Gastrocnemius medialis (tissue), 4 donors: Measurements from ENCODE around the gene NOVA1. TPM values are rescaled to one million over a fixed set of nuclear protein-coding genes. Genes with fewer than 3 reads are reported as not detected.

Experiments
- ATAC-seq, 2 donors: fragments of 150-250 bp; one replicate each; pipeline ENCODE4 v1.9.1; 2016
- DNase-seq, 2 donors: peaks; one replicate each; pipeline ENCODE4 v3.0.0-alpha.2; 2019
- H3K27ac ChIP-seq, 4 donors: fragments of 200-600 bp; sonication (generic); 1 replicate in 1 of 4; 2 replicates in 3 of 4; pipeline ENCODE4 v1.5.1; 2016 to 2018; ENCODE audit warnings: mild to moderate bottlenecking in 2 of 4, moderate library complexity in 1 of 4
- H3K27me3 ChIP-seq, 3 donors: fragments of 200-600 bp; sonication (generic) in 2 of 3; 1 replicate in 1 of 3; 2 replicates in 2 of 3; pipeline versions ENCODE4 v1.5.1 to v1.6.0; 2016 to 2019; ENCODE audit warnings: mild to moderate bottlenecking in 1 of 3, moderate library complexity in 1 of 3
- H3K36me3 ChIP-seq, 2 donors: fragments of 200-600 bp; sonication (generic) in 1 of 2; one replicate each; pipeline ENCODE4 v1.5.1; 2017 to 2018
- H3K4me1 ChIP-seq, 2 donors: fragments of 200-600 bp; sonication (generic) in 1 of 2; one replicate each; pipeline ENCODE4 v1.5.1; 2016 to 2017; ENCODE audit warnings: mild to moderate bottlenecking in 2 of 2
- H3K4me3 ChIP-seq, 4 donors: fragments of 200-600 bp; sonication (generic) in 3 of 4; 1 replicate in 1 of 4; 2 replicates in 3 of 4; pipeline ENCODE4 v1.5.1; 2016 to 2019; ENCODE audit warnings: mild to moderate bottlenecking in 2 of 4
- H3K9me3 ChIP-seq, 3 donors: fragments of 200-600 bp; sonication (generic) in 2 of 3; 1 replicate in 1 of 3; 2 replicates in 2 of 3; pipeline ENCODE4 v1.5.1; 2016 to 2019
- CTCF ChIP-seq, 5 experiments: fragments of 450-650 bp in 3 of 5; fragments of 200-600 bp in 2 of 5; sonication (generic) in 2 of 5; IDR thresholded peaks in 4 of 5; conservative IDR thresholded peaks in 1 of 5; 1 replicate in 4 of 5; 2 replicates in 1 of 5; pipeline ENCODE4 v1.5.1; 2016 to 2019; ENCODE audit warnings: antibody characterized with exemption in 5 of 5, mild to moderate bottlenecking in 3 of 5, moderate library complexity in 3 of 5
- POLR2A ChIP-seq, 2 donors: fragments of 450-650 bp; IDR thresholded peaks; one replicate each; pipeline ENCODE4 v1.6.1; 2017; ENCODE audit warnings: antibody characterized with exemption in 2 of 2, mild to moderate bottlenecking in 2 of 2, moderate library complexity in 2 of 2
- in situ Hi-C, 4 donors: fragments of 200-750 bp; cut with MboI; loops; one replicate each; pipeline versions ENCODE4 v1.15.0 to v1.8.0; 2017; ENCODE audit warnings: low sequenced_read_pairs in 4 of 4
- intact Hi-C: fragments of 100-400 bp; cut with DNase I; formaldehyde crosslinking; loops from one replicate; pipeline ENCODE4 v1.15.1; 2023; ENCODE audit warnings: low total_unique reads
- total RNA-seq, 4 donors: library from RNA; depleted of rRNA; stranded (reverse); fragments of >200 nt; gene quantifications; one replicate each; pipeline versions ENCODE4 v1.1.0 to v1.2.3, GENCODE V29; 2016

Gene NOVA1
- total RNA-seq, 4 donors from 2014 or later, result 2.7 to 10.2 (median 4.6) TPM

- no peaks in the 10 kb centered on the region for H3K9me3 ChIP-seq
- intact Hi-C loops, result loop anchor here (10.0 kb wide), 1 partner anchor 247 kb away; no protein-coding TSS in a partner anchor
- H3K4me1 ChIP-seq, result no peaks in the 10 kb centered on the region
- peak overlapping the region; percentile 51 to 64 (median 59) for H3K4me3 ChIP-seq
- peak overlapping the region; percentile 62 to 74 (median 68) for H3K27ac ChIP-seq
- peaks cover 7 to 21% (median 7%) of the 10 kb centered on the region in 3 donors for H3K27me3 ChIP-seq
- no peaks in the 10 kb centered on the region for H3K36me3 ChIP-seq
- in situ Hi-C loops, result no loop called here
- ATAC-seq (peak; percentile 78 to 83), DNase-seq (peak; percentile 72 to 78)
- TF ChIP-seq POLR2A (IDR thresholded peaks at IDR 0.05) (no peak), CTCF (IDR thresholded peaks at IDR 0.05 in 4 of 5, conservative IDR thresholded peaks at IDR 0.05 in 1 of 5) (no peak)
These were observed 343 bp upstream of the NOVA1 start for GRCh38 chr14:26598081-26598671.

- no peak for TF ChIP-seq CTCF (IDR thresholded peaks at IDR 0.05 in 4 of 5, conservative IDR thresholded peaks at IDR 0.05 in 1 of 5)
- no peak for TF ChIP-seq POLR2A (IDR thresholded peaks at IDR 0.05)
- in situ Hi-C loops, result no loop called here
- H3K9me3 ChIP-seq, result no peaks in the 10 kb centered on the region
- intact Hi-C loops, result loop anchor here (10.0 kb wide), 1 partner anchor 248 kb away; no protein-coding TSS in a partner anchor
- H3K27ac ChIP-seq, result peak overlapping the region; percentile 62 to 74 (median 68)
- peak; percentile 5 to 13 for DNase-seq
- no peak for ATAC-seq
- H3K4me3 ChIP-seq, result peak overlapping the region; percentile 51 to 64 (median 59)
- H3K4me1 ChIP-seq, result no peaks in the 10 kb centered on the region
- H3K27me3 ChIP-seq, result peaks cover 7 to 21% (median 7%) of the 10 kb centered on the region in 3 donors
- no peaks in the 10 kb centered on the region for H3K36me3 ChIP-seq
These were observed 703 bp downstream of the NOVA1 start for GRCh38 chr14:26597071-26597588.

- no peaks in the 10 kb centered on the region for H3K9me3 ChIP-seq
- TF ChIP-seq CTCF (IDR thresholded peaks at IDR 0.05 in 4 of 5, conservative IDR thresholded peaks at IDR 0.05 in 1 of 5), result no peak
- no peak for TF ChIP-seq POLR2A (IDR thresholded peaks at IDR 0.05)
- in situ Hi-C loops, result no loop called here
- peak overlapping the region; percentile 62 to 74 (median 68) for H3K27ac ChIP-seq
- no peaks in the 10 kb centered on the region for H3K36me3 ChIP-seq
- intact Hi-C loops, result loop anchor here (10.0 kb wide), 1 partner anchor 248 kb away; no protein-coding TSS in a partner anchor
- peak overlapping the region; percentile 51 to 64 (median 59) for H3K4me3 ChIP-seq
- peaks cover 7 to 21% (median 7%) of the 10 kb centered on the region in 3 donors for H3K27me3 ChIP-seq
- DNase-seq (no peak), ATAC-seq (no peak)
- no peaks in the 10 kb centered on the region for H3K4me1 ChIP-seq
These were observed 1.2 kb downstream of the NOVA1 start for GRCh38 chr14:26596543-26597061.

DNA sequence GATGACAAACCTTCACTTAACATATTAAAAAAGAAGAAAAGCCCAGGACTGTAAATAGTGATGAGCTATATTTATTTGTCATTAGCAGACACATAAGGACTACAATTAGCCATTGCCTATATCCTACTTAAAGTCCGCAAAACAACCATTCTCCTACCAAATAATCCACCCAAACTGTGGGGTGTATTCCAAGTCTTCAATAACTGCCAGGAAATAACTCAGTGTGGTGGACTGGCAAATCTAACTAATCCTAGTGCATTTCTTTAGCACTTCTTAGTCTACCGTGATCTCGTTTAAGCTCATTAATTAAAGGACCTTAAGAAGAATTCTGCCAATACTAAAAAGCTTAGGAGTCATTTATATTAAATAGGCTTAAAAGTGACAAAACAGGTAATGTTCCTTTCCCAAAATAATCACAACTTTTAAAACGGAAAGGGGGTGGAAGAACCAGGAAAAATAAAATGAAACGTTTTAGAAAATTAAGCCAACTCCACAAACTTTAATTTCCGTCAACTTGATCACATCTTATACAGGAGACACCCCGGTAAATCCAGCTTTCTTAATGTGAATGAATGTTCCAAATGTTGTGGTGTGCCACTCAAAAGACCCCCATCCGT, 1.8 kb downstream of the NOVA1 start:
- Histone ChIP-seq H3K27me3 (peaks cover 7 to 21% (median 7%) of the 10 kb centered on the region in 3 donors), H3K4me1 (no peaks in the 10 kb centered on the region), H3K36me3 (no peaks in the 10 kb centered on the region), H3K4me3 (peak overlapping the region; percentile 51 to 64 (median 59)), H3K27ac (peak overlapping the region; percentile 30 to 72 (median 62)), H3K9me3 (no peaks in the 10 kb centered on the region)
- intact Hi-C loops (loop anchor here (10.0 kb wide), 1 partner anchor 249 kb away; no protein-coding TSS in a partner anchor), in situ Hi-C loops (no loop called here)
- ATAC-seq, result no peak
- no peak for DNase-seq
- TF ChIP-seq POLR2A (IDR thresholded peaks at IDR 0.05) (no peak), CTCF (IDR thresholded peaks at IDR 0.05 in 4 of 5, conservative IDR thresholded peaks at IDR 0.05 in 1 of 5) (no peak)
